Fibroblast of skin of abdomen (primary cell): Measurements from ENCODE around the gene CTAG1A.
"Not testable (repeated sequence)": the region's sequence is repeated elsewhere in the genome, so short reads cannot be mapped to it uniquely, and the experiment has no call there.

Experiments used
- DNase-seq: peaks from one replicate; pipeline ENCODE4 v3.0.0-alpha.2; 2013

CTAG1A gene

DNA sequence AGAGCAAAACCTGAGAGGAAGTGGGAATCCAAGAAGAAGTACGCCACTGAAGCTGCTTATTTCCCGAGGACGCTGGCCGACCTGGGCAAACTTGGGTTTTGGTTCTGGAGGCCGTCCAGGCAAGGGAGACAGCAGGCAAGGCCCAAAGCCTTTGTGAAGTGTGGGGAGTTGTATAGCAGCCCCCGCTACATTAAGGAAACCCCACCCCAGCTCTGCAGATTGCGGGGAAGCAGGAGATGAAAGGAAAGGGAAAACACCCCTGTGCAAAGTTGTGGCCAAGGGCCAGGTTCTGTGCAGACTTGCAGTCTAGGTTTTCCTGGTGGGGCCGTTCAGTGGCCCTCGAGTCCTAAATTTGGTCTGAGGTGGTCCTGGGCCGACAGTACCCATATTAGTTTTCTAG is 11.9 kb upstream of the CTAG1A start:
- not testable (repeated sequence) for DNase-seq

DNA sequence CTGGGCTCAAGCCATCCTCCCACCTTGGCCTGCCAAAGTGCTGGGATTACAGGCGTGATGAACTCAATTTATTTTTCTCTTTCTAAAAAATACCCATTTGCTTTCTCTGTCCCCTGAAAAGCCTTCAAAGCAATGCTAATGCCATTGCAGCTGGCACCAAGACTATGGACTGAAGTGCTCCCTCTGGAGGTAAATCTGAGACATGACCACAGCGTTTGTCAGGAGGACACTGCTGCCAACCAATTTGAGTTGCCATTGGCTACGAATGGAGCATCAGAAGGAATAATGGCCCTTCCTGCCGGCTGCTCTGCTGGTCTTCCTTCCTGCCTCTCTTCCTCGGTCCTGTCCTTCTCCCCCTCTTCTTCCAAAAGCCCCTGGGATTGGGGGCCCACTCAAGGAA is 9.9 kb upstream of the CTAG1A start:
- not testable (repeated sequence) for DNase-seq

DNA sequence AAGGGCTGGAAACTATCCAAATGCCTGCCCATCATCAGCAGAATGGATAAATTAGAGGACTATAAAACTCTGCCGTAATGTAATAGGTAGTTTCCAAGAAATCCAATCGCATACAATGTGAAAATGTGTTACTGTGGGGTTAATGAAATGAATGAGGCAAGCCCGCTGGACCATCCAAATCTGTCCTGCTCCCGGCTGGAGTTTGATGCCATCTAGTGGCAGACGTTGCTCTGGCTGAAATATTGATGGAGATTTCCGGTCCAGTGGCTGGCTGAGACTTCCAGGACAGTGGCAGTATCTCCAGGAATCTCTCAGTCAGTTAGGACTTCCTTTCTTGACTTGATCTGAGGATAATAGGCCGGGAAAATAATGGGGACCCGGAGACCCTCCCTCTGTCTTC is 1.9 kb upstream of the CTAG1A start:
- not testable (repeated sequence) for DNase-seq

DNA sequence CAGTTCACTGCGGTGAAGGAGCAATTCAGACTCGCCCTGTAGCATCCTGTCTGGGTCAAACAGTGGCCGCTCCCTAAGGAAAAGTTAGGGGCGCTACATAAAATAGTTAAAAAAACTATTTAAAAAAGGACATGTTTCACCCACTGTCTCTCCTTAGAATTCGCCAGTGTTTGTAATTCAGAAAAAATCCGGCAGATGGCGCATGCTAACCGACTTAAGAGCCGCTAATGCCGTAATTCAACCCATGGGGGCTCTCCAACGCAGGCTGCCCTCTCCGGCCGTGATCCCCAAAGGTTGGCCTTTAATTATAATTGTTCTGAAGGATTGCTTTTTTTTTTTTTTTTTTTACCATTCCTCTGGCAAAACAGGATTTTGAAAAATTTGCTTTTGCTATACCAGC is 5.5 kb downstream of the CTAG1A start:
- DNase-seq = not testable (repeated sequence)

DNA sequence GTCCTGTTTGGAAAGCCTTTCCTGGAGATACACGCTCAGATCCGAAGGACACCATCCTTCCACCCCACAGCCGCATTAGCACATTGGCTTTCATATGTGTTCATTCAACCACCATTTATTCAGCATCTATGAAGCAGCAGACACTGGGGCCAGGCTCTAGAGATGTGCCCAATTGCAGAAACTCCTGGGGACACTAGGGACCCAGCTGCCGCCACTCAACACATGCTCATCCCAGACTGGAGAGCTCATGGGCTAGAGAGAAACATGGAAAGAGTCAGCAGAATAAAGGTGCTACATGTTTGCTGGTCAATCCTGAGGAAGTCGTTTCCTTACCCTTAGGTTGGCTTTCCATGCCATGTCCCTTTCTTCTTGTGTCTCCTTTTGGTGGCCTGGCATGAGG is 7.6 kb downstream of the CTAG1A start:
- no peak for DNase-seq

DNA sequence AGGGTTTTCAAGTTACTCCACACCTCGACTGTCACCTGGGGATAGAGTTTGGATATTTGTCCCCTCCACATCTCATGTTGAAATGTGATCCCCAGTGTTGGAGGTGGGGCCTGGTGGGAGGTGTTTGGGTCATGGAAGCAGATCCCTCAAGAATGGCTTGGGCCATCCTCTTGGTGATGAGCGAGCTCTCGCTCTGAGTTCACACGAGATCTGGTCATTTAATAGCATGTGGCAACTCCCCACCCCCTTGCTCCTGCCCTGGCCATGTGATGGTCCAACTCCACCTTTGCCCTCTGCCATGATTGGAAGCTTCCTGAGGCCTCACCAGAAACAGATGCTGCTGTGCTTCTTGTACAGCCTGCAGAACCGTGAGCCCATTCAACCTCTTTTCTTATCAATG is 8.3 kb downstream of the CTAG1A start:
- DNase-seq = no peak

DNA sequence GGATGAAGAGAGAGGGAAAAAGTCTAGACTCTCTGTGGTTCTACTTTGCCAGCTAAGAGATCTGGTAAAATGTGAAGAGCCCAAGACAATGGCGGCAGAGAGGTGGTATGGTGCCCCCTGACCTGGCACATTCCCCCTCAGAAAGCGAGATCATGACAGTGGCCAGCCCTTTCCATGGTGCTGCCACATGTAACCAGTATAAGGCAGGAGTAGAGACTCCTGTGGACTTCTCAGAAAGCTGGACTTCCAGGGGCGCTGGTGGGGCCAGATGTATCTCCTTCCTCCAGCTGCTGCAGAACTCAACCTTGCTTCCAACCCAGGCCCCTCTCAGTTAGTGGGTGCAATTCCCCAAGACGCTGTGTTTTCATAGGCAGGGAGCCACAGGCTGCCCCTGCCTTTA is 9.6 kb downstream of the CTAG1A start:
- no peak for DNase-seq

DNA sequence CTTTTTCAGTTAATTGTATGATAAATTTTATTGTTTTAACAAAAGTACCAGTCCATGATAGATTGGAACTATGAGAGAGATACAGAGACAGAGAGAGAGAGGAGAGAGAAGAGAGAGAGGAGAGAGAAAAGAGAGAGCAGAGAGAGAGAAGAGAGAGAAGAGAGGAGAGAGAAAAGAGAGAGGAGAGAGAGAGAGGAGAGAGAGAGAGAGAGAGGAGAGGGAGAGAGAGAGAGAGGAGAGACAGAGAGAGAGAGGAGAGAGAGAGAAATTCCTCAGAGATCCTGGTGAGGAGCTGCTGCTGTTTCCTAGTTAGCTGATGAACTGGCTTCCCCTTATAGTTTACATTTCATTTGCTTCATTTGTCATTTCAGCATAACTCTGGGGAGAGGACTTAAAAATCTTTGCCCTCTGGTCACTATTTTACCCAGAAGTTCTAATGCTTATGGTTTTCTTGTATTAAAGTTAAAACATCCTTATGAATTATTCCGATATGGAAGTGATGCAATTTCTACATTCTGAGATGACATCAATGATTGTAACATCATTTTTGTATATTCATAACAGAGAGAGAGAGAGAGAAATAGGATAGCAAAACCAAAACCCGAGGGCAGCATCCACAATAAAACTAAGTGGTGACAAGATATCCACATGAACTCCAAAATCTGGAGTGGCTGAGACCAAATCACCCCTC is 10.8 kb downstream of the CTAG1A start:
- DNase-seq = no peak

DNA sequence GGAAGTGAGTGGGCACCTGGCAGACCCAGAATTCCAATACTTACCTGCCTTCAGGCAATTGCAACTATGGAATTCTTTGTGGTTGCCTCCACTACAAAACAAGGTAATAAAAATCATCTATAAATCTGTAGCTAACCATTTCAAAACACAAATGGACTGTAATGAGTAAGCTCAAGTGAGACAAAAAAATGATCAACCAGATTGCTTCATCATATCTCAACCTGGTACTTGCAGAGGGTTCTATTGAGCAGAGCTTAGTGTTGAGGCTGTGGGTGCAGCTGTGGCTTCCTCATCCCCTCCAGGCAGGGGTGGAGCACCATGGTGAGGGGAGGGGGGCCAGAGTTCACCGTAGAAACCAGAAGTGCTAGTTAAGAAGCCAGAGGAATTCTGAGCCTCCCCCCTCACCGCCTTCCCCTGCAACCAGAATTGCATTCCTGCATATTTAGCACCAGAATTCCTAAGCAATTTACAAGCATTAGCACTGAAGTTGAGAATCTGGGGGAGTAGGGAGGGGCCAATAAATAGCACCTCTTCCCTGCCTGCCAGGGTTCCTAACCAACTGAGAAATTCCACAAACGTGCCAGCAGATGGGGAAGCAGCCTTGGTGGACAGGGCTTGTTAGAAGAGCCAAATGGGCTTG is 11.5 kb downstream of the CTAG1A start:
- DNase-seq = peak; percentile 91

DNA sequence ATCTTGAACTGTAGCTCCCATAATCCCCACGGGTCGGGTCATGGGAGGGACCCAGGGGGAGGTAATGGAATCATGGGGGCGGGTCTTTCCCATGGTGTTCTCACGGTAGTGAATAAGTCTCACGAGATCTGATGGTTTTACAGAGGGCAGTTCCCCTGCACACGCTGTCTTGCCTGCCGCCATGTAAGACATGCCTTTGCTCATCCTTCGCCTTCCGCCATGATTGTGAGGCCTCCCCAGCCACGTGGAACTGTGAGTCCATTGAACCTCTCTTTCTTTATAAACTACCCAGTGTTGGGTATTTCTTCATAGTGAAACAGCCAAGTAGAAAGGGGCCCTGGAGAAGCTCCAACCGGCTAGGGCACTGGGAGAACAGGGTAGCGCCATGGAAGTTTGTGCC is 12.3 kb downstream of the CTAG1A start:
- DNase-seq = no peak

DNA sequence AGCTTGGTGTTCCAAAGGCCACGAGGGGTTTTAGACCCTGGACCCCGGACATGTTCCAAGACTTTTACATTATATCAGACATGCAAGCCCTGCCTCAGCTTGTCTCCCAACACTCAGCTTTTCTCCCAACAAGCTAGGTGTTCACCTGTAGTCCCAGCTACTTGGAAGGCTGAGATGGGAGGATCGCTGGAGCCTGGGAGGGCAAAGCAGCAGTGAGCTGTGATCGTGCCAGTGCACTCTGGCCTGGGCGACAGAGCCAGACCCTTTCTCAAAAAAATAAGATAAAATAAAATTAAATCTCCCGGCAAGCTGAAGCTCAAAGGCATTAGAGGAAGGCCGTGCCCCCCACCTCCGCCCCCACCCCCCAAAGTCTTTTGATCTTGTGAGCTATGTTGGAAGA is 13.7 kb downstream of the CTAG1A start:
- DNase-seq = no peak

DNA sequence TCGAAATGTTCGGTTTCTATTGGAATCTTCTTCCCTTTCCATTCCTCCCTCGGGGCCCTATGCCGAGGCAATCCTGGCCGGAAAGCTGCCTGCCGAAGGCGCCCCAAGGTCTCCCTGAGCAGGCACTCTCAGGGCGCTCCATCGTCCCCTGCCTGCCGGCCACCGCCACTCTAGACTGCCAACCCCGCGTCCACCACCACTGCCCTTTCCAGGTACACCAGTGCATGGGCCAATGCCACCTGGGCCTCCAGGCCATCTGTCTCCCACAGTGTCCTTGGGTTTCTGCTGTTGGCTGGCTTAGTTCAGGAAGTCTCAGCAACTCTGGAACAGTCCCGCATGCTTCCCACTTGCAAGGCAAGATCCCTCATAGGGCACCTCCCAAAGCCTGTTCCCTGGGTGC is 14.6 kb downstream of the CTAG1A start:
- no peak for DNase-seq

DNA sequence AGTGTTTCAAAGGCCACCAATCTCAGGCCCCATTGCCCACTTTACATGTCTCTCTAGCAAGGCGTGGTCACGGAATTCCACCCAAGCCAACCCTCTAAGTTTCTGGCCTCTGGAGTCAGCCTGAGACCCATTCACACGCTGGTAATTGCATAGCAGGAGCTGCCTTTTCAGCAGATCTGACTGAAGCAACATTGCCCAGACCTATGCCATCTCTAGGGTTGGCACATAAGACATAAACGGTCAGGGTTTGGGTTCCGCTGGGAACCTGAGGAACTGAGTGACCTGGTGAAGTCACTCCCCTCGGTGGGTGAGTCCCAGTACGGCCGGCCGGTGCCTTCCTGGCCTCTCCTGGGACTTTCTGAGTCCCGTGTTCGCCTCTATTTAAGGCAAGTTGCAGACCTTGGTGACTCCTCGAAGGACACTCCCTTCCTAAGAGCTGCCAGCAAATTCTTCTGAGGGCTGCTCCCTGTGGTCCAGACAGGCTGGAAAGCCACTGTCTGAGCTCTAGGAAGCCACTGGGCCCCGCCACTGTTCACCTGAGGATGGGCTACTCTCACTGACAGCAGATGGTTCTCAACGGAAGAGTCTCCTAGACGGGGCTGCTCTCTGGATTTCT is 15.9 kb downstream of the CTAG1A start:
- DNase-seq = peak; percentile 60

DNA sequence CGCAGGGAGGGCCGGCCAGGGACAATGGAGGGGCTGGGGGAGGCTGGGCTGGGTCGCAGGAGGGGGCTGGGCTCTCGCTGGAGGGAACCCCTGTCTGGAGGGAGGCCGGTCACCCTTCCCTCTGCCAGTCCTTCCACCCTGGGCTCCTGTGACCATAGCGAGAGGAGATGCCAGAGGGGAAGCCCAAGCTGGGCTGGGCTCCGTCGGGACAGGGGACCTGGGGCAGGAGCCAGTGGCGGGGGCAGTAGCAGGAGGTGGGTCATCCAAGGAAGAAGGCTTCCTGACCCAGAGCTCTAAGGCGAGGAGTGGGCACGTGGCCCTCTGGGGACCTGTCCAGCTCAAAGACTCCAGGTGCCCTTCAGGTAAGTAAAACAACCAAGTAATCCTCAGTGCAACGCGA is 17.3 kb downstream of the CTAG1A start:
- DNase-seq = no peak

DNA sequence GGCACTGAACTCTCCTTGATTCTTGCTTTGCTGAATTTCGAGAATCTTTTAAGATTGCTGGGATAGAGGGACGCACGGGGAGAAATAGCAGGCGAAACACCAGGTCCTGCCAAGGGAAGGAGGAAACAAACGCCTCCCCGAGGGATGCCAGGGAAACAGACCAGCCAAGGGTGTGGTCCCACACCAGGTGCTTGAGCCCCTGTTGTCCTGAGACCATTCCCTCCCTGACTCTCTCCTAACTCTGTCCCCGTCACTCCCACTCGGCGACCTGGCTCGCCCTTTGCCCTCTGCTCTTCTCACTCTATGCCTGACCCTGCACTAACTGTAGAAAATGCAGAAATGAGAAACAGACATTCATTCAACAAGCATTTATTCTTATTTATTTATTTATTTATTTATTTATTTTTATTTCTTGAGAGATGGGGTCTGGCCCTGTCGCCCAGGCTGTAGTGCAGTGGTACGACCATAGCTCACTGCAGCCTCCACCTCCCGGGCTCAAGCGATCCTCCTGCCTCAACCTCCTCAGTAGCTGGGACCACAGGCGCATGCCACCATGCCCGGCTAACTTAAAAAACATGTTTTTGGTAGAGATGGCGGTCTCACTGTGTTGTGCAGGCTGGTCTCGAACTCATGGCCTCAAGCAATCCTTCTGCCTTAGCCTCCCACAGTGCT is 18.0 kb downstream of the CTAG1A start:
- DNase-seq = no peak

DNA sequence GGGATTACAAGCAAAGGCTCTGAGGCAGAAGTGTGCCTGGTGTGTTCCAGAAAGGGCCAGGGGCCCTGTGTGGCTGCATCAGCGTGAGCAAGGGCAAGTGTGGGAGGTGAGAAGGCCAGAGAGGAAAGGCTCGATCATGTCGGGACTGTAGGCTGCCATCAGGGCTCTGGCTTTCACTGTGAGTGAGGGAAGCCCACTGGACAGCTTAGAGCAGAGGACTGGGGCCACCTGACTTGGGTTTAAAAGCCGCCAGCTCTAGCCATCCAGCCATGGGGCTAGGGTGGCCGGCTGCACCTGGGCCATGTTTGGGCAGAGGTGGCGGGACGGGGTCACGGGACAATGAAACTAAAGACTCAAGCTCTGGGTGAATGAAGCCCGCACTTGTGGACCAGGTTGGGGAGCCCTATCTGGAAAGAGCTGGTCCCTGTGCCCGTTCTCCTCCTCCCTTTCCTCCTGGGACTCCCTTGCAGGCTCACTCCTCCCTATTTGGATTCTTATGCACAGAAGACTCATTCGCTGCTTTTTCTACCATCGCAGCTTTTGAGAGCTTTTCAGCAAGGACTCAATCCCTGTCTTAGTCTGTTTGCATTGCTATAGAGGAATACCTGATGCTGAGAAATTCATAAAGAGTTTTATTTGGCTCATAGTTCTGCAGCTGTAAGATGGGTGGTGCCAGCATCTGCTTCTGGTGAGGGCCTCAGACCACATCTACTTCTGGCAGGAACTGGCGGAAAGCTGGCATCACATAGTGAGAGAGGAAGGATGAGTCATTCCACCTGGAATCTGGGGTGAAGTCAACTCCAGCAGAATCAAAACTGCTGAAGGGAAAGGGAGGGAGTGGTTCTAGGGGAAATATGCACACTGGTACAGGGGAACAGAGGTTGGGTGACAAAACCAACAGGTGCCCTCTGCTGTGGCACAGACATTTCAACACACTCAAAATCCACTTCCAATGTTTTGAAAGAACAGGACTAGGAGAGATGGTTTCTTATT is 18.8 kb downstream of the CTAG1A start:
- peak; percentile 56 for DNase-seq

DNA sequence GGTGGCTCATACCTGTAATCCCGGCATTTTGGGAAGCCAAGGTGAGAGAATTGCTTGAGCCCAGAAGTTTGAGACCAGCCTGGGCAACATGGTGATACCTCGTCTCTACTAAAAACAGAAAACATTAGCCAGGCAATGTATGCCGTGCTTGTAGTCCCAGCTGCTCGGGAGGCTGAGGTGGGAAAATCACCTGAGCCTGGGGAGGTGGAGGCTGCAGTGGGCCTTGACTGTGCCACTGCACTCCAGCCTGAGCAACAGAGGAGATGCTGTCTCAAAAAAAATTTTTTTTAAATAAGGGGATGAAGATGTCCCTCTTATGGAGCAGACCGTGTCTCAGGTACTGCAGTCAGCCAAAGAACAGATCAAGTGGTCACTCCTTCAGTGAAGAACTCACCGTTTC is 20.6 kb downstream of the CTAG1A start:
- no peak for DNase-seq

DNA sequence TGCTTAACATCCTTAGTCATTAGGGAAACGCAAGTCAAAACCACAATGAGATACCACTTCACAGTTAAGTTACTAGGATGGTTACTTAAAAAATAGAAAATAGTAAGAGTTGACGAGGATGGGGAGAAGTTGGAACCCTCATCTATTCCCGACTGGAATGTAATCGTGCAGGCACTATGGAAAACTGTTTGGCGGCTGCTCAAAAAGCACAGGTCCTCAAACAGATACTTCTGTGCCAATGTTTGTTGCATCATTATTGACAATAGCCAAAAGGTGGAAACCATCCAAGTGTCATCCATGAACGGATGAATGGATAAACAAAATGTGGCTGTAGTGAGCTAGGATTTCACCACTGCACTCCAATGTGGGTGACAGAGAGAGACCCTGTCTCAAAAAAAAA is 22.4 kb downstream of the CTAG1A start:
- no peak for DNase-seq

DNA sequence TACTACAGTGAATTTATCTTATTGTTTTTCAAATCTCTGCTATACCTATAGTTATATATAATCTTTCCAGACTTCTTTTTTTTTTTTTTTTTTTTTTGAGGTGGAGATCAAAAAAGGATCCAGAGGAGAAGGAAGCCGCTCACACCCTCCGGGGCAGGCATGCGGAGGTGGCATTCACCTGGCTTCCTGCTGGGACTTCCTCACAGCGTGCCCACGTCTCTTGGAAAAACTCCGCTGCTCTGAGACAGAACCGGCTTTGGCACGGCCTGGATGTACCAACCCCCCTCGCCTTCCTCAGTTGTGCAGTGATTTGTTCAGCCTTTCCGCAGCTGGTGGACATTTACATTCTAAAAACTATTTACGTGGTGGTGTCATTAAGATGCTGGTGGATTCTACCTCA is 23.0 kb downstream of the CTAG1A start:
- DNase-seq = not testable (repeated sequence)

DNA sequence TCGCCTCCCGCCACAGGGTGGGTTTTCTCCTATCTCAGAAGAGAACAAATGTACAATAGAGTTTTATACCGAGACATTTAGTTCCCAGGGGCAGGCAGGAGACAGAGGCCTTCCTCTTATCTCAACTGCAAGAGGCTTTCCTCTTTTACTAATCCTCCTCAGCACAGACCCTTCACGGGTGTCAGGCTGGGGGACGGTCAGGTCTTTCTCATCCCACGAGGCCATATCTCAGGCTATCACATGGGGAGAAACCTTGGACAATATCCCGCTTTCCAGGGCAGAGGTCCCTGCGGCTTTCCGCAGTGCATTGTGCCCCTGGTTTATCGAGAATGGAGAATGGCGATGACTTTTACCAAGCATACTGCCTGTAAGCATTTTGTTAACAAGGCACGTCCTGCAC is 23.9 kb downstream of the CTAG1A start:
- not testable (repeated sequence) for DNase-seq

DNA sequence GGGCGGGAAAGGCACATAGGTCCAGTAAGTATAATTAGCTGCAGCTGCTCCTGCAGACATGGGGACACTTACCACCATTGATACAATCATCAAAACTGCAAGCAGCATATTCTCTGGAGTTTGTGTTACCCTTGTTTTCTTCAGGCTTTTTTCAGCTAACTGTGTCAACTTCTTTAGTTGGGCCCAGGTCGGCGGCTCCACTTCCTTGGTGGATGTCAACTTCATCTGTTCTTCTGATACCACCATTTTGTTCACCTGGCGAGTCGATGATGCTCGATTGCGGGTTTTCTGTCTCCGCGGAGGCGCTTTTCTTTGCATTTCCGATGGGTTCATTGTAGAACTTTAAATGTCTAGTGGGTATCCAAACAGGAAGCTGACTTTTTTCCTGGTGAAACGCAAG is 26.2 kb downstream of the CTAG1A start:
- DNase-seq = not testable (repeated sequence)

DNA sequence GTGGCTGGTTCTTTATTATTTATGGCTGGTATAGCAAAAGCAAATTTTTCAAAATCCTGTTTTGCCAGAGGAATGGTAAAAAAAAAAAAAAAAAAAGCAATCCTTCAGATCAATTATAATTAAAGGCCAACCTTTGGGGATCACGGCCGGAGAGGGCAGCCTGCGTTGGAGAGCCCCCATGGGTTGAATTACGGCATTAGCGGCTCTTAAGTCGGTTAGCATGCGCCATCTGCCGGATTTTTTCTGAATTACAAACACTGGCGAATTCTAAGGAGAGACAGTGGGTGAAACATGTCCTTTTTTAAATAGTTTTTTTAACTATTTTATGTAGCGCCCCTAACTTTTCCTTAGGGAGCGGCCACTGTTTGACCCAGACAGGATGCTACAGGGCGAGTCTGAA is 28.7 kb downstream of the CTAG1A start:
- DNase-seq = not testable (repeated sequence)
